Mesodermal cell (in vitro differentiated cells): ENCODE results near the gene GDAP1L1.

ENCODE experiments used
- H3K27ac ChIP-seq: 2 replicates; pipeline ENCODE4 v1.7.0; 2013; ENCODE audit warnings: mild to moderate bottlenecking, low read depth, low read length, moderate library complexity; ENCODE audit not compliant: severe bottlenecking
- H3K36me3 ChIP-seq: 2 replicates; pipeline ENCODE4 v1.7.1; 2013; ENCODE audit warnings: mild to moderate bottlenecking, low read length, moderate library complexity; ENCODE audit not compliant: control insufficient read depth, insufficient read depth
- H3K4me1 ChIP-seq: one replicate; pipeline ENCODE4 v1.7.1; 2013; ENCODE audit warnings: mild to moderate bottlenecking, low read length; ENCODE audit not compliant: insufficient read depth, control insufficient read depth, poor library complexity, severe bottlenecking
- H3K4me3 ChIP-seq: 2 replicates; pipeline ENCODE4 v1.7.0; 2013; ENCODE audit warnings: low read length, control low read depth, mild to moderate bottlenecking; ENCODE audit not compliant: insufficient read depth, poor library complexity, severe bottlenecking; ENCODE audit errors: extremely low read depth
- H3K9me3 ChIP-seq: 2 replicates; pipeline ENCODE4 v1.7.1; 2013; ENCODE audit warnings: mild to moderate bottlenecking, low read length, moderate library complexity; ENCODE audit not compliant: control insufficient read depth
- WGBS, 2 experiments: methylation state at CpG; one replicate each; pipeline ENCODE4 v1.1.5; 2013; ENCODE audit warnings: missing lambda C conversion rate in 2 of 2; ENCODE audit not compliant: insufficient coverage in 2 of 2; 5-methylcytosine and 5-hydroxymethylcytosine counted together

The GDAP1L1 gene

GRCh38 chr20:44255942-44256341 lies 8.8 kb downstream of the GDAP1L1 start:
- Histone ChIP-seq H3K36me3 (no peaks in the 10 kb centered on the region), H3K4me3 (no peak overlapping the region), H3K4me1 (no peaks in the 10 kb centered on the region), H3K9me3 (no peaks in the 10 kb centered on the region), H3K27ac (no peak overlapping the region)
- WGBS, 2 experiments: no CpG with 5 or more reads among the region's 1 CpG

- WGBS, 2 experiments: 95 to 96% methylated on average over 19 of the region's 21 CpGs
- no peaks in the 10 kb centered on the region for H3K36me3 ChIP-seq
- H3K9me3 ChIP-seq: no peaks in the 10 kb centered on the region
- H3K4me1 ChIP-seq: no peaks in the 10 kb centered on the region
- H3K27ac ChIP-seq: no peak overlapping the region
- H3K4me3 ChIP-seq: no peak overlapping the region
These were observed 9.9 kb downstream of the GDAP1L1 start for GRCh38 chr20:44256961-44257360.

DNA sequence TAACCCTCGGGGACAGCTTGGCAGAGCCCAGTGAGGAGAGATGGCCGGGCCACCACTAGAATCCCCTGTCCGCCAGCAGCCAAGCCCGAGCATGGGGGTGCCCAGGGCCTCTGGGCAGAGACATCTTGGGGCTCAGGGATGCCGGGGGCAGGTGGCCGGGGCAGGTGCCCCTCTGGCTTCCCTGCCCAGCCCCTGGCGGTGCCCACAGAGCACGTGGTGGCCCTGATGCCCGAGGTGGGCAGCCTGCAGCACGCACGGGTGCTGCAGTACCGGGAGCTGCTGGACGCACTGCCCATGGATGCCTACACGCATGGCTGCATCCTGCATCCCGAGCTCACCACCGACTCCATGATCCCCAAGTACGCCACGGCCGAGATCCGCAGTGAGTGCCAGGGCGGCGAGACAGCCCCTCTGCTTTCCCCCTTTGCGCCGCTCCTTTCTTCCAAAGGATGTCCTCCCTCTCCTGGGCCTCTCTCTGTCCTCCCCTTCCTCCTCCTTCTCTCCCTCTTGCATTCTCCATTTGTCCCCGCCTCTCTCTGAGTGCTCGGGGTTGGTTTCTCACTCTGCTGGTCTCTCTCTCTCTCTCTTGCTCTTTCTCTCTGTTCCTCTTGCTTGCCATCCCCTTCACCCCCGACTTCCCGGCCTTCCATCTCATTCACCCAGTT lies 11.2 kb downstream of the GDAP1L1 start:
- Histone ChIP-seq H3K4me1 (no peaks in the 10 kb centered on the region), H3K4me3 (no peak overlapping the region), H3K36me3 (no peaks in the 10 kb centered on the region), H3K9me3 (no peaks in the 10 kb centered on the region), H3K27ac (no peak overlapping the region)
- 89 to 90% methylated on average over 28 of the region's 28 CpGs for WGBS, 2 experiments

DNA sequence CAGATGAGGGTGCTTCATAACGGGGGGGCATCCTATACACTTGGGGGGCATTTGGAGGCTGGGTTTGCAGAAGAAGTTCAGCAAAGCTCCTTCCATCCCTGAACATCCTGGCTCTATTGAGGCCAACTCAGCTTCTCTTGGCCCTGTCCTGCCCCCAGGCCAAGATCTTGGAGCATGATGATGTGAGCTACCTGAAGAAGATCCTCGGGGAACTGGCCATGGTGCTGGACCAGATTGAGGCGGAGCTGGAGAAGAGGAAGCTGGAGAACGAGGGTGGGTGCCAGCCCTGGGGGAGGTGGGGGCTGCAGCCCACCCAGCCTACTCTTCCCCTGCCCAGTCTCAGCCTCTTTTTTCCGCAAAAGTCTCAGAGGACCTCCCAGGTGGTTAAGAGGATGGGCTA lies 17.2 kb downstream of the GDAP1L1 start:
- no peak overlapping the region for H3K27ac ChIP-seq
- 90 to 100% methylated on average over 1 to 3 of the region's 5 CpGs for WGBS, 2 experiments
- no peaks in the 10 kb centered on the region for H3K36me3 ChIP-seq
- no peaks in the 10 kb centered on the region for H3K9me3 ChIP-seq
- no peaks in the 10 kb centered on the region for H3K4me1 ChIP-seq
- H3K4me3 ChIP-seq: no peak overlapping the region

DNA sequence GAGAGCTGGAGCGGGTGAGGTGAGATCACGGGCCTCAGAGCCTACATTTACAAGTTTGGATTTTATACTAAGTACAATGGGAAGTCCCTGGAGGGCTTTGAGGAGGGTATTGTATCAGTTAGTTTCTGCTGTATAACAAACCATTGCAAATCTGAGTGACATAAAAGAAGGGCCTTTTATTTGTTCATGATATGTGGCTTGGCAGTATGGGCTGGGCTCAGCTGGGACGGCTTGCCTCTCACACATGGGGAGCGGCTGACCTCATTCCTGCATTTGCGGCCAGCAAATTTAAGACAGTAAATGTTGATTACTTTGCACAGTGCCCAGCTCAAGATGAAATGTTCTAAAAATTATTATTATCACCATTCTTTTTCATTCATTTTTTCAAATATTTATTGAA lies 21.7 kb downstream of the GDAP1L1 start:
- no peaks in the 10 kb centered on the region for H3K36me3 ChIP-seq
- H3K4me3 ChIP-seq: no peak overlapping the region
- whole genome bisulfite sequencing, 2 experiments: 88 to 94% methylated on average over 3 of the region's 5 CpGs
- H3K4me1 ChIP-seq: no peaks in the 10 kb centered on the region
- H3K9me3 ChIP-seq: no peaks in the 10 kb centered on the region
- H3K27ac ChIP-seq: no peak overlapping the region

DNA sequence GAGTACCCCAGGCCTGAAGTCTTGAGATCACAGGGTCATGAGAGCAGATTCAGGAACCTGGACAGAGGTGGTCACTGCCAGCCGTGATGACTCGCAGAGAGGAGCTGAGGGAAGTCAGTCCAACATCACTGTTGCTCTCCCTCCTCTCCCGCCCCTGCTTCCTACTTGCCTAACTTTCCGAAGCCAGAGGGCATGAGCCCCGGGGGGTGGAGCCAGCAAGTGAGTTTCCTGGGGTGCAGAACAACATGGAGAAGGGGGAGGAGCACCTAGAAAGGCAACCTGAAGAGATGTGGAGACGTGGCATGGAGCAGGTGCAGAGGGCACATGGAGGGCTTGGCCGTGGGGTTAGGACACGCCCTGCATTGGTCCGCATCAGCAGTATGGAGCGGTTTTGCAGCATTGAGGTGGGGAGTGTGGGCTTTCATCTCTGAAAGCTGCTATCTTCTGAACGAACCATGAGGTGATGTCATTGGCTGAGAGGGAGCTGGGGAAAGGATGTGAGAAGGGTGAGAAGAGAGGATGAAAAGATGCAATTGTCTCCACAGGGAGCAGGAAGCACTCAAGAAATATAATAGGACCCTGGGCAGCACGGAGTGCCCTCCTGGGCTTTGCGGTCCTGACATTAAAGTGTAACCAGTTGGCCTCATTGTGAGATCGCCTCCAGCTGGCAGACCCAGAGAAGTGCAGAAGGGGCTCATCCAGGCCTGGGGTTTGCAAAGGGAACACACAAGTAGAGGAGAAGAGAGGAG lies 25.0 kb downstream of the GDAP1L1 start:
- Histone ChIP-seq H3K4me1 (no peaks in the 10 kb centered on the region), H3K9me3 (no peaks in the 10 kb centered on the region), H3K4me3 (no peak overlapping the region), H3K27ac (no peak overlapping the region), H3K36me3 (no peaks in the 10 kb centered on the region)
- 67 to 68% methylated on average over 11 to 13 of the region's 14 CpGs for WGBS, 2 experiments

- no peaks in the 10 kb centered on the region for H3K36me3 ChIP-seq
- no peak overlapping the region for H3K27ac ChIP-seq
- no peak overlapping the region for H3K4me3 ChIP-seq
- H3K9me3 ChIP-seq: no peaks in the 10 kb centered on the region
- H3K4me1 ChIP-seq: no peaks in the 10 kb centered on the region
- WGBS, 2 experiments: 86 to 90% methylated on average over 7 to 8 of the region's 10 CpGs
These were observed 26.4 kb downstream of the GDAP1L1 start for GRCh38 chr20:44273231-44274215.

GRCh38 chr20:44274303-44275017 lies 27.4 kb downstream of the GDAP1L1 start:
- Histone ChIP-seq H3K4me1 (no peaks in the 10 kb centered on the region), H3K27ac (no peak overlapping the region), H3K4me3 (no peak overlapping the region), H3K36me3 (no peaks in the 10 kb centered on the region), H3K9me3 (no peaks in the 10 kb centered on the region)
- WGBS, 2 experiments: 87 to 92% methylated on average over 8 to 10 of the region's 11 CpGs

DNA sequence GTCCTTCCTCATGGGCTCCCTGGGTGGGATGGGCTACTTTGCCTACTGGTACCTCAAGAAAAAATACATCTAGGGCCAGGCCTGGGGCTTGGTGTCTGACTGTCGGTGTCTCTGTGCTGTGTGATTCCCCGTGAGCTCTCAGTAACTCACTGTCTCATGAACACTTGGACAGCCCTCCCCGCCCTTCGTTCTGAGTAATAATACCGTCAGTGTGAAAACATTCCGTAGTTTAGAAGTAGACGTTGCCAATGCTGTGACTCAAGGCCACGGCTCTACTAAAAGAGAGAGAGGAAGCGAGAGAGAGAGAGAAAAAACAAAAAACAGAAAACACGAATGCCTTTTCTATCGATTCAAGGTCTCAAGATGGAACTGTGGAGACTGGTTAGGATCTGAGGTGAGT lies 32.1 kb downstream of the GDAP1L1 start:
- no peak overlapping the region for H3K27ac ChIP-seq
- 92 to 96% methylated on average over 11 of the region's 11 CpGs for WGBS, 2 experiments

DNA sequence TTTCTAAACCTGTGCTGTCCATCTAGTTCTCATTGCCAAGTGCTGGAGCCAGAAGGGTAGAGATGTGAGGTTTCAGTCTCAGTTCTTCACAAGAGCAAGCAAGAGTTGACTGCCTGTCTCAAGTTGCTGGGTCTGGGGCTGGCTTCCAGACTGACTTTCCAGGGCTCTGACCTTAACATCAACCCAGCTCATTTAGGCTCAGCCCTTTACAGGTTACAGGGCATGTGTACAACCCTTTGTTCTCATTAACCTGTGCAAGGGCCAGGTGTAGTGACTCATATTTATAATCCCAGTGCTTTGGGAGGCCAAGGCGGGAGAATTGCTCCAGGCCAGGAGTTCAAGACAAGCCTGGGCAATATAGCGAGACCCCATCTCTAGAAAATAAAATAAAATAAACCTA lies 33.3 kb downstream of the GDAP1L1 start:
- H3K9me3 ChIP-seq: no peaks in the 10 kb centered on the region
- no peak overlapping the region for H3K4me3 ChIP-seq
- no CpG with 5 or more reads among the region's 2 CpGs for WGBS, 2 experiments
- no peak overlapping the region for H3K27ac ChIP-seq
- H3K36me3 ChIP-seq: no peaks in the 10 kb centered on the region
- no peaks in the 10 kb centered on the region for H3K4me1 ChIP-seq

More for the DNA sequence above, 32.1 kb downstream of the GDAP1L1 start:
- no peaks in the 10 kb centered on the region for H3K4me1 ChIP-seq
- H3K9me3 ChIP-seq: no peaks in the 10 kb centered on the region
- H3K4me3 ChIP-seq: no peak overlapping the region
- no peaks in the 10 kb centered on the region for H3K36me3 ChIP-seq
